Measurements from ENCODE around the gene C10orf53.

DNA sequence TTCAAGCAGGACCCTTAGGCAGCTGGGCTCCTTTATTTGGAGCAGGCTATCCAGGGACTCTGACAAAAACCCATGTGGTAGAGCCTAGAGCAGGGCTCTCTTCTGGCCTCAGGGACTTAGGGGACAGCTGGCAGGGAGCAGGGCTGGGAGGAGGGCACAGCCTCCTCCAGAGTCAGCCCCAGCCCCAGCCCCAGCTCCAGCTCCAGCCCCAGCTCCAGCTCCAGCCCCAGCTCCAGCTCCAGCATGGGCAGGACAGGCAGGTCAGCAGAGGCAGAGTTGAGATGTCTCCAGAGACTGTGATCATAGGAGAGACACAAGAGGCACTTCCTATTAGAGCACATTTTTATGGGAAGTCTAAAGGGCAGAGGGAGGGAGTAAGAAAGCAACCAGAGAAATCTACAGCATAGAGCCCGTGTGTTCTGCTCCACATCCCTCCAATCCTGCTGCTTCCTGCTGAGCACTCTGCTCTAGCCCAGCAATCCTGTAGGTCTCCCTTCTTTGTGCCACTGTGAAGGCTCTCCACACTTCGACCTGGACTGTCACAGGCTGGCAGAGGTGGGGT, 13.3 kb upstream of the C10orf53 start:
- TF ChIP-seq, protein P1, sequence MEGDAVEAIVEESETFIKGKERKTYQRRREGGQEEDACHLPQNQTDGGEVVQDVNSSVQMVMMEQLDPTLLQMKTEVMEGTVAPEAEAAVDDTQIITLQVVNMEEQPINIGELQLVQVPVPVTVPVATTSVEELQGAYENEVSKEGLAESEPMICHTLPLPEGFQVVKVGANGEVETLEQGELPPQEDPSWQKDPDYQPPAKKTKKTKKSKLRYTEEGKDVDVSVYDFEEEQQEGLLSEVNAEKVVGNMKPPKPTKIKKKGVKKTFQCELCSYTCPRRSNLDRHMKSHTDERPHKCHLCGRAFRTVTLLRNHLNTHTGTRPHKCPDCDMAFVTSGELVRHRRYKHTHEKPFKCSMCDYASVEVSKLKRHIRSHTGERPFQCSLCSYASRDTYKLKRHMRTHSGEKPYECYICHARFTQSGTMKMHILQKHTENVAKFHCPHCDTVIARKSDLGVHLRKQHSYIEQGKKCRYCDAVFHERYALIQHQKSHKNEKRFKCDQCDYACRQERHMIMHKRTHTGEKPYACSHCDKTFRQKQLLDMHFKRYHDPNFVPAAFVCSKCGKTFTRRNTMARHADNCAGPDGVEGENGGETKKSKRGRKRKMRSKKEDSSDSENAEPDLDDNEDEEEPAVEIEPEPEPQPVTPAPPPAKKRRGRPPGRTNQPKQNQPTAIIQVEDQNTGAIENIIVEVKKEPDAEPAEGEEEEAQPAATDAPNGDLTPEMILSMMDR (IDR thresholded peaks at IDR 0.05 in 2 of 3, conservative IDR thresholded peaks at IDR 0.05 in 1 of 3; ENCODE audit: control insufficient read depth in 2 of 3, extremely low read depth in 1 of 3, insufficient read depth in 1 of 3, low read depth in 3 of 3, low read length in 3 of 3) = no peak
- TF ChIP-seq SIN3A (IDR thresholded peaks at IDR 0.05; ENCODE audit: low read depth, low read length) = no peak
- no peak for TF ChIP-seq RAD21 (IDR thresholded peaks at IDR 0.05; ENCODE audit: insufficient read depth, low read depth, low read length)

All from GM12878 (cell line).